T-cell (primary cell): Measurements from ENCODE around the gene IVD. TPM values are rescaled to one million over a fixed set of nuclear protein-coding genes. Genes with fewer than 3 reads are reported as not detected.

Source experiments
- ATAC-seq, 4 experiments: fragments of 200-7000 bp in 3 of 4; fragments of 150-1000 bp in 1 of 4; cut with Tn5 transposase; replicated peaks in 1 of 4; 1 replicate in 3 of 4; 2 replicates in 1 of 4; pipeline ENCODE4 v1.10.0; 2021; ENCODE audit warnings: moderate library complexity in 3 of 4, mild to moderate bottlenecking in 2 of 4, moderate number of reproducible peaks in 1 of 4
- CTCF ChIA-PET, 2 donors: fragments of 300-600 bp; sonication (Branson Sonifier 250); formaldehyde crosslinking; loops; one replicate each; lab custom pipeline; 2022; ENCODE audit warnings: antibody characterized with exemption in 2 of 2; lab: Charles Lee
- POLR2A ChIA-PET, 2 donors: fragments of 300-600 bp; sonication (Branson Sonifier 250); formaldehyde crosslinking; loops; one replicate each; lab custom pipeline; 2022; ENCODE audit warnings: antibody characterized with exemption in 2 of 2; lab: Charles Lee
- DNase-seq, 35 experiments: peaks; one replicate each; pipeline versions ENCODE4 v3.0.0 to v3.0.0-alpha.2; 2013 to 2023
- H3K27ac ChIP-seq: one replicate; pipeline ENCODE4 v1.5.1; 2013; ENCODE audit warnings: low read length
- H3K27me3 ChIP-seq, 2 experiments: replicated peaks in 1 of 2; 1 replicate in 1 of 2; 2 replicates in 1 of 2; pipeline versions ENCODE4 v1.6.1 to v1.7.0; 2013; ENCODE audit warnings: low read length in 1 of 2, mixed read lengths in 1 of 2; ENCODE audit not compliant: control insufficient read depth in 2 of 2, insufficient read depth in 2 of 2; ENCODE audit errors: extremely low read depth in 1 of 2
- H3K36me3 ChIP-seq, 2 donors: 1 replicate in 1 of 2; 2 replicates in 1 of 2; pipeline versions ENCODE4 v1.6.1 to v1.7.0; 2013; ENCODE audit warnings: low read length in 1 of 2; ENCODE audit not compliant: control insufficient read depth in 2 of 2, insufficient read depth in 1 of 2; ENCODE audit errors: extremely low read depth in 1 of 2
- H3K4me1 ChIP-seq, 2 experiments: 1 replicate in 1 of 2; 2 replicates in 1 of 2; pipeline versions ENCODE4 v1.6.1 to v1.7.0; 2013; ENCODE audit warnings: low read length in 2 of 2, mixed read lengths in 1 of 2; ENCODE audit not compliant: insufficient read depth in 2 of 2, control insufficient read depth in 1 of 2; ENCODE audit errors: extremely low read depth in 1 of 2
- H3K4me3 ChIP-seq, 2 donors: 1 replicate in 1 of 2; 2 replicates in 1 of 2; pipeline versions ENCODE4 v1.5.1 to v1.7.0; 2013; ENCODE audit warnings: mild to moderate bottlenecking in 2 of 2, low read length in 1 of 2, moderate library complexity in 1 of 2; ENCODE audit not compliant: control insufficient read depth in 1 of 2; ENCODE audit errors: extremely low read depth in 1 of 2
- H3K9me3 ChIP-seq: 2 replicates; pipeline ENCODE4 v1.7.0; 2013
- H3K27ac Mint-ChIP-seq, 2 donors: one replicate each; pipeline ENCODE4 v1.8.0; 2020 to 2021; ENCODE audit warnings: mild to moderate bottlenecking in 2 of 2, mixed read lengths in 2 of 2
- H3K27me3 Mint-ChIP-seq, 2 donors: one replicate each; pipeline ENCODE4 v1.8.0; 2021 to 2022; ENCODE audit warnings: mixed read lengths in 2 of 2
- H3K36me3 Mint-ChIP-seq: one replicate; pipeline ENCODE4 v1.8.0; 2021; ENCODE audit warnings: mixed read lengths
- H3K4me1 Mint-ChIP-seq, 3 donors: one replicate each; pipeline ENCODE4 v1.8.0; 2020 to 2022; ENCODE audit warnings: mixed read lengths in 3 of 3, mild to moderate bottlenecking in 1 of 3
- H3K4me3 Mint-ChIP-seq, 3 donors: one replicate each; pipeline ENCODE4 v1.8.0; 2020 to 2022; ENCODE audit warnings: mild to moderate bottlenecking in 3 of 3, mixed read lengths in 3 of 3, moderate library complexity in 3 of 3
- H3K9me3 Mint-ChIP-seq, 3 donors: one replicate each; pipeline ENCODE4 v1.8.0; 2020 to 2022; ENCODE audit warnings: mixed read lengths in 3 of 3
- whole genome bisulfite sequencing: methylation state at CpG from one replicate; pipeline ENCODE4 v1.1.5; 2013; ENCODE audit warnings: missing lambda C conversion rate; ENCODE audit not compliant: insufficient coverage; 5-methylcytosine and 5-hydroxymethylcytosine counted together
- total RNA-seq, 35 experiments: library from RNA in 6 of 35; stranded (reverse) in 6 of 35; fragments of 120-200 nt in 1 of 35; gene quantifications; one replicate each; pipeline versions ENCODE4 v1.2.1 to v1.2.4 and lab custom pipeline; 2013 to 2026

Gene IVD
- total RNA-seq, 5 donors from 2014 or later (not counting 1 experiment from before 2014, with no cell fraction given): 52.3 to 89.8 (median 81.4) TPM

DNA sequence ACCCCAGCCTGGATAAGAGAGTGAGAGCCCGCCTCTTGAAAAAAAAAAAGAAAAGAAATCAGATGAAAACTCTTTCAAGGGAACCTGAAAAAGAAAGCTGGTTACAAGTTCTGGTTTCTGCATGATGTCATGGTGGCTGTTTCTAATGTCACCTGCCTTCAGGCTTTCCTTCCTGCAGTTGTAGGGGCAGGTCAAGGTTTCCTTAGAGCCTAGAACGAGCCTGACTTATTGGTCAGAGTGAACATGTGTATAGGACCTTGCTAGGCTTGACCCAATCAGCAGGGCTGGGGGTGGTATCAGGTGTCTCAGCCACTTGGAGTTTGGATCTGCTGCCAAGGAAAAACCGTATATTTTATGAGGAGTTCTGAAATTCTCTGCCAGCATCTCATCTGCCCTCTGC lies 3.8 kb downstream of the IVD start:
- ChIA-PET CTCF (interaction anchor here (0.6 to 0.7 kb wide), 2 partner anchors 11 to 54 kb away, joined by 3 read pairs; no protein-coding TSS in a partner anchor), POLR2A (no interaction called here)
- Histone ChIP-seq H3K27ac (no peak overlapping the region), H3K36me3 (peaks cover 22 to 47% of the 10 kb centered on the region in 2 donors), H3K27me3 (no peaks in the 10 kb centered on the region), H3K4me1 (peaks cover 7 to 31% of the 10 kb centered on the region in 2 experiments), H3K9me3 (no peaks in the 10 kb centered on the region), H3K4me3 (no peak overlapping the region)
- no peak overlapping the region for H3K4me3 Mint-ChIP-seq
- DNase-seq: no peak
- H3K9me3 Mint-ChIP-seq: no peaks in the 10 kb centered on the region
- 60% methylated on average over 1 of the region's 3 CpGs for WGBS
- peaks cover 32% of the 10 kb centered on the region for H3K36me3 Mint-ChIP-seq
- no peak for ATAC-seq
- H3K4me1 Mint-ChIP-seq: peaks cover 24 to 33% (median 32%) of the 10 kb centered on the region in 3 donors
- H3K27me3 Mint-ChIP-seq: no peaks in the 10 kb centered on the region
- no peak overlapping the region for H3K27ac Mint-ChIP-seq

DNA sequence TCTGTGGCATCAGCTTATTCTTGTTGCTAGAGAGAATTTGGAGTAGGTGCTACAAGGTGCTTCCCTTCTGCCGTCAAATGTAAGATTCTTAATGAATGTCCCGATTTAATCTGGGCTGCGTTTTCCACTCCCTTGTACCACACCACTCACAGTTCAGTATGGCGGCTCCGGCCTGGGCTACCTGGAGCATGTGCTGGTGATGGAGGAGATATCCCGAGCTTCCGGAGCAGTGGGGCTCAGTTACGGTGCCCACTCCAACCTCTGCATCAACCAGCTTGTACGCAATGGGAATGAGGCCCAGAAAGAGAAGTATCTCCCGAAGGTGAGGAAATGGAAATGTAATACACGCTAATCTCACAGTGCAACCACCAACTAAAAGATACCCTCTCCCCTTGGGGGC lies 4.9 kb downstream of the IVD start:
- no peaks in the 10 kb centered on the region for H3K27me3 ChIP-seq
- ATAC-seq: no peak
- H3K27me3 Mint-ChIP-seq: no peaks in the 10 kb centered on the region
- POLR2A ChIA-PET: no interaction called here
- no peak overlapping the region for H3K27ac ChIP-seq
- H3K9me3 Mint-ChIP-seq: no peaks in the 10 kb centered on the region
- no peak overlapping the region for H3K27ac Mint-ChIP-seq
- CTCF ChIA-PET: no interaction called here
- peaks cover 0 to 22% of the 10 kb centered on the region in 2 experiments for H3K4me1 ChIP-seq
- no CpG with 5 or more reads among the region's 11 CpGs for WGBS
- peaks cover 22 to 58% of the 10 kb centered on the region in 2 donors for H3K36me3 ChIP-seq
- H3K4me3 Mint-ChIP-seq: no peak overlapping the region
- DNase-seq: no peak
- peaks cover 14 to 23% (median 23%) of the 10 kb centered on the region in 3 donors for H3K4me1 Mint-ChIP-seq
- peaks cover 42% of the 10 kb centered on the region for H3K36me3 Mint-ChIP-seq
- no peaks in the 10 kb centered on the region for H3K9me3 ChIP-seq
- H3K4me3 ChIP-seq: no peak overlapping the region

DNA sequence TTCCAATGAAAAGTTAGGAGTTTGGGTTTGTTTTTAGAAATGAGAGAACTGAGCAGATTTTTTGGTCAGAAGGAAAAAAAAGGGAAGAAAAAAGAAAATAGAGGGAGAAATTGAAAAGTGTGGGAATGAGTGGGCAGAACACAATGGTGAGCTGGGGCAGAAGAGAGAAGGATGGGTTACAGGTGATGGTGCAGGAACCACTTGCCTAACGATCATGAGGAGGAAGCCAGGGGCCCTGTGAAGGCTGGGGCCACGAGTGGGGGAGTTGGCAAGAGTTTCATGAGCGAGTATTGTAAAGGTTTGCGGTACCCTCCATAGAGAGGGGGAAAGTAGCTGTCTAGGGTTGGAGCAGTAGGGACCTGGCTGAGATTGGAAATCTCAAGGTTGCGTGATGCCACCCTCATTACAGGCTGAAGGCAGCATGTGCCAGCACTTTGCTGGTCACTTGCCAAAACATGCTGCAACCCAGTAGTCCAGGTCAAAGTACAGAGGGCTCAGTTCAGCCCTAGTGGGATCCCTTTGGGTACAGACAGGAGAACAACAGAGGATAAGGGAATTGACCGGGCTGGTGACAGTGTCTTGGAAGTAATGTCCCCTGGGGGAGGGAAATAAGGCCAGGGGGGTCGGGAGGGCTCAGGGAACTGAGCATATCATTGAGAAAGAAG lies 6.6 kb downstream of the IVD start:
- peaks cover 25 to 69% of the 10 kb centered on the region in 2 donors for H3K36me3 ChIP-seq
- 86% methylated on average over 5 of the region's 7 CpGs for WGBS
- no peak overlapping the region for H3K4me3 ChIP-seq
- Mint-ChIP-seq H3K36me3 (peaks cover 47% of the 10 kb centered on the region), H3K4me3 (no peak overlapping the region), H3K27me3 (no peaks in the 10 kb centered on the region), H3K9me3 (no peaks in the 10 kb centered on the region), H3K4me1 (peaks cover 5 to 13% (median 13%) of the 10 kb centered on the region in 3 donors), H3K27ac (no peak overlapping the region)
- ChIA-PET CTCF (interaction anchor here in 1 of 2 donors (0.8 kb wide), 1 partner anchor 10 kb away, joined by 3 read pairs; no protein-coding TSS in a partner anchor), POLR2A (no interaction called here)
- ATAC-seq: no peak
- H3K27ac ChIP-seq: no peak overlapping the region
- H3K4me1 ChIP-seq: peaks cover 0 to 7% of the 10 kb centered on the region in 2 experiments
- H3K9me3 ChIP-seq: no peaks in the 10 kb centered on the region
- no peak for DNase-seq
- H3K27me3 ChIP-seq: no peaks in the 10 kb centered on the region

DNA sequence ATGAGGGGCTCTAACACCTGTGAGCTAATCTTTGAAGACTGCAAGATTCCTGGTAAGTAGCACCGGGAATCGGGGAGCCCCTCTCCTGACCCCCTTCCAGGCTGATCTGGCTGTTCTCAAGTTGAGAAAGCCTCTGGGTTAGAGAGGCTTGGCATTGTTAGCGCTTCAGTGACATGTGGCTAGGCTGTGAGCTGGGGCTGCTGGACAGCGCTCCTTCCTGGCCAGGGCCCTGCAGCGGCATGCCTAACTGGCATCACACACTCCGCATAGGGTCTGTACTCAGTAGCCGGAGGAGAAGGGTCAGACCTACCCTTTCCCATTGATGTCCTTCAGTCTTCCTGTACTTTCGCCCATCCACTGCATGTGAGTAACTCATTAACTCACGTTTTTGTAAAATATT lies 7.4 kb downstream of the IVD start:
- peaks cover 26 to 68% of the 10 kb centered on the region in 2 donors for H3K36me3 ChIP-seq
- 100% methylated on average over 3 of the region's 9 CpGs for WGBS
- no peak overlapping the region for H3K27ac ChIP-seq
- H3K9me3 ChIP-seq: no peaks in the 10 kb centered on the region
- POLR2A ChIA-PET: no interaction called here
- no peaks in the 10 kb centered on the region for H3K4me1 ChIP-seq
- DNase-seq: no peak
- CTCF ChIA-PET: interaction anchor here in 1 of 2 donors (0.8 kb wide), 1 partner anchor 9 kb away, joined by 3 read pairs; no protein-coding TSS in a partner anchor
- Mint-ChIP-seq H3K4me3 (no peak overlapping the region), H3K27ac (no peak overlapping the region), H3K9me3 (no peaks in the 10 kb centered on the region), H3K36me3 (peaks cover 49% of the 10 kb centered on the region), H3K4me1 (peaks cover 0 to 5% (median 5%) of the 10 kb centered on the region in 3 donors), H3K27me3 (no peaks in the 10 kb centered on the region)
- H3K4me3 ChIP-seq: no peak overlapping the region
- no peak for ATAC-seq
- no peaks in the 10 kb centered on the region for H3K27me3 ChIP-seq

DNA sequence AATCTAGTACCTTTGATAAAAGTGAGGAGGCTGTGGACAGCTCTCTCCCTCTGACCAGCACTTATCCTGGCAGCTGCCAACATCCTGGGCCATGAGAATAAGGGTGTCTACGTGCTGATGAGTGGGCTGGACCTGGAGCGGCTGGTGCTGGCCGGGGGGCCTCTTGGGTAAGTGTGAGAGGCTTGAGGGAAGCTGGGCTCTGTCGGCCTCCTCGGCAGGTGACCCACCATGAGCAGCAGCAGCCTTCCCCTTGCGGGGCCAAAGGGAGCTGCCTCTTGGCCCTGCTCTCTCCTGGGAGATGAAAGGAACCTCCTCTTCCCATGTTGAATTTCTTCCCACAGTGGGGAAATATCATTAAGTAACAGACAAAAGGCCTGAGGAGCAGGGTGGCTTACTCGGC lies 9.2 kb downstream of the IVD start:
- peaks cover 0 to 2% (median 0%) of the 10 kb centered on the region in 3 donors for H3K4me1 Mint-ChIP-seq
- H3K4me3 Mint-ChIP-seq: no peak overlapping the region
- ATAC-seq (no peak), DNase-seq (no peak)
- Histone ChIP-seq H3K36me3 (peaks cover 30 to 67% of the 10 kb centered on the region in 2 donors), H3K4me3 (no peak overlapping the region), H3K9me3 (no peaks in the 10 kb centered on the region), H3K4me1 (no peaks in the 10 kb centered on the region), H3K27me3 (no peaks in the 10 kb centered on the region), H3K27ac (no peak overlapping the region)
- H3K36me3 Mint-ChIP-seq: peaks cover 52% of the 10 kb centered on the region
- H3K9me3 Mint-ChIP-seq: no peaks in the 10 kb centered on the region
- WGBS: 100% methylated on average over 1 of the region's 7 CpGs
- no peaks in the 10 kb centered on the region for H3K27me3 Mint-ChIP-seq
- POLR2A ChIA-PET: interaction anchor here in 1 of 2 donors (0.6 kb wide), 1 partner anchor 1685 kb away, joined by 7 read pairs; no protein-coding TSS in a partner anchor
- no peak overlapping the region for H3K27ac Mint-ChIP-seq
- CTCF ChIA-PET: interaction anchor here in 1 of 2 donors (0.8 kb wide), 1 partner anchor 92 kb away, joined by 3 read pairs; no protein-coding TSS in a partner anchor

DNA sequence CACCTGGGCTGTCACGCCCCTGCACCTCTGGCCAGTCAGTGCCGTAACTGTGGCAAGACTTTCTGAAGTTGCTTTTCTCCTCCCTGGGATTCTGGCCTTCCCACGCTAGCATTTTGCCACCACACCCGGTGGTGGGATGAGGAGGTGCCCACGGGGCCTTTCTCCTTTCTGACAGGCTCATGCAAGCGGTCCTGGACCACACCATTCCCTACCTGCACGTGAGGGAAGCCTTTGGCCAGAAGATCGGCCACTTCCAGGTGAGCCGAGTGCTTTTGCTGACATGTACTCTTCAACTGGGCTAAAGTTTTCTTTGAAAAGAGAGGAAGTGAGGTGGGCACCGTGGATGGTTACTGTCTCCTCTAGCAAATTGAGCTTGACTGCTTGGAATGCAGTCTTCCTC lies 9.6 kb downstream of the IVD start:
- no peaks in the 10 kb centered on the region for H3K4me1 ChIP-seq
- Mint-ChIP-seq H3K4me1 (peaks cover 0 to 2% (median 0%) of the 10 kb centered on the region in 3 donors), H3K9me3 (no peaks in the 10 kb centered on the region), H3K27ac (no peak overlapping the region), H3K36me3 (peaks cover 50% of the 10 kb centered on the region), H3K4me3 (no peak overlapping the region), H3K27me3 (no peaks in the 10 kb centered on the region)
- DNase-seq (no peak), ATAC-seq (no peak)
- H3K27ac ChIP-seq: no peak overlapping the region
- WGBS: 96% methylated on average over 7 of the region's 10 CpGs
- POLR2A ChIA-PET: interaction anchor here in 1 of 2 donors (0.6 kb wide), 1 partner anchor 1686 kb away, joined by 7 read pairs; no protein-coding TSS in a partner anchor
- no peak overlapping the region for H3K4me3 ChIP-seq
- H3K27me3 ChIP-seq: no peaks in the 10 kb centered on the region
- H3K9me3 ChIP-seq: no peaks in the 10 kb centered on the region
- CTCF ChIA-PET: interaction anchor here in 1 of 2 donors (0.8 kb wide), 1 partner anchor 92 kb away, joined by 3 read pairs; no protein-coding TSS in a partner anchor
- H3K36me3 ChIP-seq: peaks cover 30 to 64% of the 10 kb centered on the region in 2 donors
